Keratinocyte (primary cell): ENCODE results near the gene NNAT.

Experiments
- EZH2 ChIP-seq: IDR thresholded peaks from one replicate; pipeline ENCODE4 v1.6.1; 2012; ENCODE audit warnings: inconsistent platforms, mild to moderate bottlenecking, low read length, moderate library complexity
- TF ChIP-seq, protein P1 (sequence below), 3 experiments: IDR thresholded peaks in 1 of 3; conservative IDR thresholded peaks in 1 of 3; optimal IDR thresholded peaks in 1 of 3; 2 replicates in 2 of 3; 3 replicates in 1 of 3; pipeline versions ENCODE3 to v1.5.1; 2011; ENCODE audit warnings: low read length in 3 of 3, mild to moderate bottlenecking in 3 of 3, moderate library complexity in 2 of 3, control low read depth in 1 of 3, inconsistent platforms in 1 of 3; ENCODE audit not compliant: insufficient read depth in 2 of 3; ENCODE audit errors: extremely low read depth in 1 of 3

GRCh38 chr20:37567331-37567665, 46.2 kb downstream of the NNAT start:
- TF ChIP-seq, protein P1, sequence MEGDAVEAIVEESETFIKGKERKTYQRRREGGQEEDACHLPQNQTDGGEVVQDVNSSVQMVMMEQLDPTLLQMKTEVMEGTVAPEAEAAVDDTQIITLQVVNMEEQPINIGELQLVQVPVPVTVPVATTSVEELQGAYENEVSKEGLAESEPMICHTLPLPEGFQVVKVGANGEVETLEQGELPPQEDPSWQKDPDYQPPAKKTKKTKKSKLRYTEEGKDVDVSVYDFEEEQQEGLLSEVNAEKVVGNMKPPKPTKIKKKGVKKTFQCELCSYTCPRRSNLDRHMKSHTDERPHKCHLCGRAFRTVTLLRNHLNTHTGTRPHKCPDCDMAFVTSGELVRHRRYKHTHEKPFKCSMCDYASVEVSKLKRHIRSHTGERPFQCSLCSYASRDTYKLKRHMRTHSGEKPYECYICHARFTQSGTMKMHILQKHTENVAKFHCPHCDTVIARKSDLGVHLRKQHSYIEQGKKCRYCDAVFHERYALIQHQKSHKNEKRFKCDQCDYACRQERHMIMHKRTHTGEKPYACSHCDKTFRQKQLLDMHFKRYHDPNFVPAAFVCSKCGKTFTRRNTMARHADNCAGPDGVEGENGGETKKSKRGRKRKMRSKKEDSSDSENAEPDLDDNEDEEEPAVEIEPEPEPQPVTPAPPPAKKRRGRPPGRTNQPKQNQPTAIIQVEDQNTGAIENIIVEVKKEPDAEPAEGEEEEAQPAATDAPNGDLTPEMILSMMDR (optimal IDR thresholded peaks at IDR 0.05 in 1 of 3, IDR thresholded peaks at IDR 0.05 in 1 of 3, conservative IDR thresholded peaks at IDR 0.05 in 1 of 3; ENCODE audit: extremely low read depth in 1 of 3, insufficient read depth in 2 of 3, low read length in 3 of 3): no peak
- TF ChIP-seq EZH2: no peak
